Lower lobe of right lung (tissue), 2 donors: Measurements from ENCODE around the gene ABLIM3. TPM values are rescaled to one million over a fixed set of nuclear protein-coding genes. Genes with fewer than 3 reads are reported as not detected.

Source experiments
- ATAC-seq, 2 donors: fragments of 200-7000 bp; cut with Tn5 transposase; one replicate each; pipeline ENCODE4 v1.9.1; 2020 to 2022; ENCODE audit warnings: mild to moderate bottlenecking in 2 of 2, moderate library complexity in 2 of 2
- DNase-seq: peaks from one replicate; pipeline ENCODE4 v3.0.0-alpha.2; 2020
- H3K27ac ChIP-seq: fragments of 200-600 bp; one replicate; pipeline ENCODE4 v1.8.0; 2022
- H3K27me3 ChIP-seq: fragments of 200-600 bp; one replicate; pipeline ENCODE4 v1.8.0; 2022; ENCODE audit warnings: low read depth
- H3K36me3 ChIP-seq: fragments of 200-600 bp; one replicate; pipeline ENCODE4 v1.8.0; 2022; ENCODE audit warnings: mild to moderate bottlenecking
- H3K4me1 ChIP-seq: fragments of 200-600 bp; one replicate; pipeline ENCODE4 v1.8.0; 2022
- H3K4me3 ChIP-seq: fragments of 200-600 bp; one replicate; pipeline ENCODE4 v1.8.0; 2022; ENCODE audit warnings: mild to moderate bottlenecking
- H3K9me3 ChIP-seq: fragments of 200-600 bp; one replicate; pipeline ENCODE4 v1.8.0; 2022
- intact Hi-C: fragments of 100-400 bp; cut with DNase I; formaldehyde crosslinking; loops from one replicate; pipeline ENCODE4 v1.11.0; 2022
- total RNA-seq: library from RNA; stranded (reverse); fragmentation: NEBNext Ultra II Directional; extraction: Animal tissue kit (Norgen Biotek cat#: 25700); gene quantifications from one replicate; pipeline ENCODE4 v1.2.1, GENCODE V29; 2021
- TF ChIP-seq, protein P1 (sequence below): fragments of 200-600 bp; IDR thresholded peaks from one replicate; pipeline ENCODE4 v1.8.0; 2022; ENCODE audit warnings: antibody characterized with exemption, mild to moderate bottlenecking
- donor health status: DM: no; HTN: yes; CAD: no; lungs with severe emphysema.

The ABLIM3 gene
- total RNA-seq, 1 donor from 2014 or later, result 26.7 TPM

DNA sequence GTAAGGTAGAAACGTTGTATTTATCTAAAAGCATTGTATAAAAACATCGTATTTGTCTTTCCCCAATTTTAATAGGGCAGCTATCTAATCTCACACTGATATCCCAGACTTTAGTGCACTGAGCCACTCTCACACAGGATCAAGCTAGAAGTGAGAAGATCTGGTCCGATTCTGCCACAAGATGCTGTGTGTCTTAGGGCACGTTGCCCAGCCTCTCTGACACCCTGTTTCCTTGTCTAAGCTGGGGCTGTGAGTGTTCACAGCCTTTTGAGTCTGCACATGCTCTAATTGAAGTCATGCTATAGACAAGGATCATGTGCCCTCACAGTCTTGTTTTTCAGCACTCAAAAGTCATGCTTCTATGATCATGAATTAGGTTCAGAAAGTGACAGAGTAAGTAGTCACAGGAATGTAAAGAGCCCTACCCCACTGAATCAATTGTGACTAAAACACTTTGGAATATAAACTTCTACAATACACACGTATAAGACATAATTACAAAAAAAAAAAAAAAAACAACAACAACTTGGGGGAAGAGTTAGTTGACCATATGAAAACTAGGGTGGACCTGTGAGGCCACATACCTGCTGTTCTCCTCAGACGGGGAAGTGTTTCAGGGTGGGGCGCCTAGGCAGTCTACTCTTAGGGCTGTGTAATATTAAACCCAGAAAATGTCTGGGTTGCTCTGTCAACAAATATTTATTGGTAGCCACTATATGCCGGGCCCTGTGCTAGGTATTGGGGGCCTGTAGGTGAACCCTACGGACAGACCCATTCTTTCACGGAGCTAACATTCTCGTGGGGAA lies 893 bp upstream of the ABLIM3 start:
- DNase-seq, result no peak
- Histone ChIP-seq H3K27ac (no peak overlapping the region), H3K9me3 (no peaks in the 10 kb centered on the region), H3K36me3 (no peaks in the 10 kb centered on the region), H3K4me1 (peaks cover 32% of the 10 kb centered on the region), H3K4me3 (no peak overlapping the region), H3K27me3 (no peaks in the 10 kb centered on the region)
- no peak for ATAC-seq
- TF ChIP-seq, protein P1, sequence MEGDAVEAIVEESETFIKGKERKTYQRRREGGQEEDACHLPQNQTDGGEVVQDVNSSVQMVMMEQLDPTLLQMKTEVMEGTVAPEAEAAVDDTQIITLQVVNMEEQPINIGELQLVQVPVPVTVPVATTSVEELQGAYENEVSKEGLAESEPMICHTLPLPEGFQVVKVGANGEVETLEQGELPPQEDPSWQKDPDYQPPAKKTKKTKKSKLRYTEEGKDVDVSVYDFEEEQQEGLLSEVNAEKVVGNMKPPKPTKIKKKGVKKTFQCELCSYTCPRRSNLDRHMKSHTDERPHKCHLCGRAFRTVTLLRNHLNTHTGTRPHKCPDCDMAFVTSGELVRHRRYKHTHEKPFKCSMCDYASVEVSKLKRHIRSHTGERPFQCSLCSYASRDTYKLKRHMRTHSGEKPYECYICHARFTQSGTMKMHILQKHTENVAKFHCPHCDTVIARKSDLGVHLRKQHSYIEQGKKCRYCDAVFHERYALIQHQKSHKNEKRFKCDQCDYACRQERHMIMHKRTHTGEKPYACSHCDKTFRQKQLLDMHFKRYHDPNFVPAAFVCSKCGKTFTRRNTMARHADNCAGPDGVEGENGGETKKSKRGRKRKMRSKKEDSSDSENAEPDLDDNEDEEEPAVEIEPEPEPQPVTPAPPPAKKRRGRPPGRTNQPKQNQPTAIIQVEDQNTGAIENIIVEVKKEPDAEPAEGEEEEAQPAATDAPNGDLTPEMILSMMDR, result no peak
- intact Hi-C loops, result no loop called here

DNA sequence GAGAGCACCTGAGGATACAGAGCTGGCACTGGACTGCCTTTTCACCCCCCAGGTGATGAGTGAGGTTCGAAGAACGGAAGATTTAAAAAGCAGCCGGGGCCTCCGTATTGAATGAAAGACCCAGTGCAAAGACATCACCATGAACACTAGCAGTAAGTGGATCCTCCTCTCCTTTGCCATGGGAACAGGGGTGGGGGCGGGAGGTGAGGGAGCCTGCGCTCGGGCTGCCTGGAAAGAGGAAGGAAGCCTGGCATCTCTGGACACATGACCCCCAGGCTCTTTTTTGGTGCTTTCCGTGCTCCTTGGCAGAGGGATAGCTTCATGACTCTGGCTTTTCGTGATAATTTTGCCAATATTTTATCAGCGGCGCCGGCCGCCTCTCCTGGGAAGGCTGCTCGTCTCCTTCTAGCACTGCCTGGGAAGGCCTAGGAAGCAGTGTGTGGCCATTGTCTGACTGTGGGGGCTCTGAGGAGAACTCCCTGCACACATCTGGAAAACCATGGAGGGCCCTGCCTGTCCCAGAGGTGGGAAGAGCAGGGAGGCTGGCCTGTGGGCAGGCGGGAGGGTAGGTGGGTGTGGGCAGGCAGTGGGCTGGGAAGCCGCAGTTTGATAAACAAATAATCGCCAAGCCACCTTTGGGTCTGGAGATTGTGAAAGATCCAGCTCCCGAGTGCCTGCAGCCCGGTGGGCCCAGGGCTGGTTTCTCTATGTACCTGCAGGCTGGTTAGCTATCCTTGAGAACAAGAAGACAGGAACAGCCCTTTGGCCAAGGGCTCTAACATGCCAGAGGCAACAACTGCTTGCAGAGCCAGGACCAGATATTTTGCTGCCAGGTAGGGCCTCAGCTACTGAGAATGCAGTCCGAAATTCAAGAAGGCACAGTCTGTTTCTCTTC lies 911 bp downstream of the ABLIM3 start:
- intact Hi-C loops, result no loop called here
- DNase-seq, result no peak
- TF ChIP-seq, protein P1, result no peak
- H3K36me3 ChIP-seq, result no peaks in the 10 kb centered on the region
- peaks cover 32% of the 10 kb centered on the region for H3K4me1 ChIP-seq
- H3K27me3 ChIP-seq, result no peaks in the 10 kb centered on the region
- H3K27ac ChIP-seq, result peak overlapping the region; percentile 81
- ATAC-seq, result peak; percentile 56 to 65
- no peaks in the 10 kb centered on the region for H3K9me3 ChIP-seq
- H3K4me3 ChIP-seq, result peak overlapping the region; percentile 68

DNA sequence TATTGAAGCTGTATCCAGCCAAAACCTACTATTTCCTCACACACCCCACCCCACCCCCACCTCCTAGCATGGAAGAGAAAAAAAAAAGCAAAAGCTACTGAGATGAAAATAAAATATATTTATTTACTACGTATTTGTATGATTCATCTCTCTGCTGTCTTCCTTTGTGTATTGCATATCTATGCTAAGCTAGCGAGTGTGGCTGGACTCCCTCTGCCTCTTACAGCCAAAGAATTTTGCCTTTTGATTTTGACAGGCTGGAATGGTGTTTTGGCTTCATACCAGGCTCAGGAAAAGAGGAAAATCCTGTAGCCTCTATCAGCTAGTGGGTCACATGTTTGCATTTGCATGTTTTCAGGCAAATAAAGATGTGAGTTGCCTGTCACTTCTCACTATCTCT lies 2.2 kb downstream of the ABLIM3 start:
- ATAC-seq, result peak; percentile 9 to 28
- TF ChIP-seq, protein P1, result no peak
- intact Hi-C loops, result no loop called here

DNA sequence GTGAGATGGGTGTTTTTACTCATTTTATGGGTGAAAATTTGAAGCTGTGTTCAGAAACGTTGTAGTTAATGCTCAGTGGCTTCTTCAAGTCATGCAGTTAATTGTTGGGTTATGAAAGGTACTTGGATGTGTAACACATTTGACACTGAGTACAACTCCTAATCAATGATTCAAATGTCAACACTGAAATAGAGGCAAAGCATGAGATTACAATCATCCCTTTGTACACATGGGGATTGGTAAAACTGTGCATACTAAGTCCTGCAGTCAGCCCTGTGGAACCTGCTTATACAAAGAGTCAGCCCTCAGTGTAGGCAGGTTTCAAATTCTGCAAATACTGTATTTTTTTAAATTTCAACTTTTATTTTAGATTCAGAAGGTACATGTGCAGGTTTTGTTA lies 3.3 kb downstream of the ABLIM3 start:
- Histone ChIP-seq H3K27me3 (no peaks in the 10 kb centered on the region), H3K4me3 (no peak overlapping the region), H3K9me3 (no peaks in the 10 kb centered on the region), H3K27ac (peak overlapping the region; percentile 43), H3K4me1 (peaks cover 37% of the 10 kb centered on the region), H3K36me3 (no peaks in the 10 kb centered on the region)
- TF ChIP-seq, protein P1, result no peak
- ATAC-seq (no peak), DNase-seq (no peak)
- intact Hi-C loops, result no loop called here

More for the DNA sequence above, 2.2 kb downstream of the ABLIM3 start:
- no peak for DNase-seq
- Histone ChIP-seq H3K9me3 (no peaks in the 10 kb centered on the region), H3K4me1 (peaks cover 32% of the 10 kb centered on the region), H3K27me3 (no peaks in the 10 kb centered on the region), H3K4me3 (peak overlapping the region; percentile 68), H3K27ac (peak overlapping the region; percentile 81), H3K36me3 (no peaks in the 10 kb centered on the region)

DNA sequence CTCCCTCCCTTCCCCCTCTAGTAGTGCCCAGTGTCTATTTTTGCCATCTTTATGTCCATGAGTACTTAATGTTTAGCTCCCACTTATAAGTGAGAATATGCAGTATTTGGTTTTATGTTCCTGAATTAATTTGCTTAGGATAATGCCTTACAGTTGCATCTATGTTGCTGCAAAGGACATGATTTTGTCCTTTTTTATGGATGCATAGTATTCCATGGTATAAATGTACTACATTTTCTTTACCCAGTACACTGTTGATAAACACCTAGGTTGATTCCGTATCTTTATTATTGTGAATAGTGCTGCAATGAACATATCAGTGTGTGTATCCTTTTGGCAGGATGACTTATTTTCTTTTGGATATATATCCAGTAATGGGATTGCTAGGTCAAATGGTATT lies 3.8 kb downstream of the ABLIM3 start:
- no peak overlapping the region for H3K4me3 ChIP-seq

More for the DNA sequence above, 3.8 kb downstream of the ABLIM3 start:
- Histone ChIP-seq H3K27ac (no peak overlapping the region), H3K36me3 (no peaks in the 10 kb centered on the region), H3K9me3 (no peaks in the 10 kb centered on the region), H3K4me1 (peaks cover 42% of the 10 kb centered on the region), H3K27me3 (no peaks in the 10 kb centered on the region)
- TF ChIP-seq, protein P1, result no peak
- no peak for ATAC-seq
- intact Hi-C loops, result no loop called here
- no peak for DNase-seq
